DMS114 treated with DMSO at 0.1 percent for 48 hours (cell line): Measurements from ENCODE around the gene MARS1.
A peak's percentile ranks its signal among the peaks of the same experiment; 100 is the strongest.
"Not testable (repeated sequence)": the region's sequence is repeated elsewhere in the genome, so short reads cannot be mapped to it uniquely, and the experiment has no call there.

Experiments
- DNase-seq: peaks from one replicate; lab custom pipeline; 2025; ENCODE audit not compliant: unreplicated experiment; lab: John Stamatoyannopoulos, UW

The MARS1 gene

DNA sequence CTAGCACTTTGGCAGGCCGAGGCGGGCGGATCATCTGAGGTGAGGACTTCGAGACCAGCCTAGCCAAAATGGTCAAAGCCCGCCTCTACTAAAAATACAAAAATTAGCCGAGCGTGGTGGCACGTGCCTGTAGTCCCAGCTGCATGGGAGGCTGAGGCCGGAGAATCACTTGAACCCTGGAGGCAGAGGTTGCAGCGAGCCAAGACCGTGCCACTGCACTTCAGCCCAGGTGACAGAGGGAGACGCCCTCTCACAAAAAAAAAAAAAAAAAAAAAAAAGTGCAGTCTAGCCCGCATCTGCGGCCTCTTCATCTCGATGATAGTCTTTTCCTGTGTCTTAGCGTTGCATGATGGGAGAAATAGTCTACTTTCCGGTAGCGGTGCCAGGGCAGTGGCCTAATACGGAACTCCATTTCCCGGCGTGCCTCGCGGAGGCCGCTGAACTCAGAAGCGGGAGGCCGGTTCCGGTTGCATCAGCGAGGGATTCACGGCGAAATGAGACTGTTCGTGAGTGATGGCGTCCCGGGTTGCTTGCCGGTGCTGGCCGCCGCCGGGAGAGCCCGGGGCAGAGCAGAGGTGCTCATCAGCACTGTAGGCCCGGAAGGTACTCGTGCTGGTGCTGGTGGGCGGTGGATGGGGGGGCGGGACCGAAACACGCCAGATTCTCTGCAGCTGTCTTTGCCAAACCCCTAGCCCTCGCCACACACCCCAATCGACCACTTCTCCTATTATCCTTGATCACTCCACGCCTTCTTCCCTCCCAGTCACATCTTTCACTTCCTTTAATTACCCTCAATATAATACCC, at the start of gene MARS1:
Gene MARS1, plus strand, starts transcription at position 472 of the 805 bp plus-strand sequence. Its CDS starts 23 bp downstream, at position 495.
- DNase-seq: peak; percentile 98

DNA sequence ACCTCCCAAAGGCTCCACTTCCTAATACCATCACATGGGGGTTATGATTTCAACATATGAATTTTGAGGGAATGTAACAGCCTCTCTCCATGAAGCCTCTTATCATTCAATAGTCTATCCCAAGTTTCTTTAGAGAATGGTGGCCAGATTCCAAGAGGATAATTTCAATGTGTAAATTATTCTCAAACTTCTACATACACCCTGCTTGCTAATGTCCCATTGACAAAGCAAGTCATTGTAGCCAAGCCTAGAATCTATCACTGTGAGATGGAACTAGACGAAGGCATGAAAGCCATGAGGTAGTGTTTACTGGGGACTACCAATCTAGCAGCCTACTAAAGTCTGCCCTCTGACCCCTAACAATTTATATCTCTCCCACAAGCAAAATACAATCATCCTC, 49.5 kb upstream of the MARS1 start:
- DNase-seq: no peak

DNA sequence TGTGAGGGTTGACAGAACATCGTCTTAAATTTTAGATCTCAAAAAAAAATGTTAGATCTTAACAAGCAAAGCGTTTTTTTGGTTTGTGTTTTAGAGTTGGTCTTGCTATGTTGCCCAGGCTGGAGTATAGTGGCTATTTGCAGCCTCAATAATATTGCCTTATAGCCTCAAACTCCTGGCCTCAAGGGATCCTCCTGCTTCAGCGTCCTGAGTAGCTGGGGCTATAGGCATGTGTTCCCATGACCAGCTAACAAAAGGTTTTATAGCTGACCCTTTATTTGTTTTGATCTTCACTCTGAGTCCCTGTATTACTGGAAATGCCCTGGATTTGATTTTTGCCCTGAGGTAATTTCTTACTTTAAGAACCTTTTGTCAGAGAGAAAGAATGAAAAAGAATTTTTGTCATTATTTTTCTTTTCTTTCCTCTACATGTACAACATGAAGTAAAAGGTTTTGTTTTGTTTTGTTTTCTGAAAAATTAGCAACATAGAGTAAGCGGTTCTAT, 48.1 kb upstream of the MARS1 start:
- DNase-seq: no peak

DNA sequence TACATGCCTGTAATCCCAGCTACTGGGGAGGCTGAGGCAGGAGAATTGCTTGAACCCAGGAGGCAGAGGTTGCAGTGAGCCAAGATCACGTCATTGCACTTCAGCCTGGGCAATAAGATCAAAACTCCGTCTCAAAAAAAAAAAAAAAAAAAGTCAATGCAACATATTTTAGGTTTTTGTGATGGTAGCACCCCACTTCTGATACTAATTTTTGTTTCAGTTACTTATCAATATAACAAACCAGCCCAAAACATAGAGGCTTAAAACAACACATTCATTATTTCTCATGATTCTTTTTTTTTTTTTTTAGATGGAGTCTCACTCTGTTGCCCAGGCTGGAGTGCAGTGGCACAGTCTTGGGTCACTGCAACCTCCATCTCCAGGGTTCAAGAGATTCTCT, 46.5 kb upstream of the MARS1 start:
- not testable (repeated sequence) for DNase-seq

DNA sequence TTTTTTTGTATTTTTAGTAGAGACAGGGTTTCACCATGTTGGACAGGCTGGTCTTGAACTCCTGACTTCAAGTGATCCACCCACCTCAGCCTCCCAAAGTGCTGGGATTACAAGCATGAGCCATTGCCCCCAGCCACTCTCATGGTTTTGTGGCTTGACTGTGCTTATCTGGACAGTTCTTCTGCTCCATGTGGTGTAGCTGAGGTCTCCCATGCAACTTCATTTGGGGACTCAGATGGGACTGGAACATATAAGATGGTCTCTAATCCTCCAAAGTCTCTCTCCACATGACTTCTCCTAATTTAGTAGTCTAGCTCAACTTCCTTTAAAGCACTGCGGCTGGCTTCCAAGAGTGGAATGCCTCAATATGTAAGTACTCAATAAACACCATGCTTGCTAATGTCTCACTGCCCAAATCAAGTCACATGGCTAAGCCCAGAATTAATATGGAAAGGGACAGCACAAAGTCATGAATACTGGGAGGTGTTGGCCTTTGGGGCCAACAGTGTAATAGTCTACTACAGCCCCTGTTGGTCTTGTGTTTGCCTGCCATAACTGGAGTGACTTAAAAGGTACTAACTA, 45.9 kb upstream of the MARS1 start:
- DNase-seq: no peak

DNA sequence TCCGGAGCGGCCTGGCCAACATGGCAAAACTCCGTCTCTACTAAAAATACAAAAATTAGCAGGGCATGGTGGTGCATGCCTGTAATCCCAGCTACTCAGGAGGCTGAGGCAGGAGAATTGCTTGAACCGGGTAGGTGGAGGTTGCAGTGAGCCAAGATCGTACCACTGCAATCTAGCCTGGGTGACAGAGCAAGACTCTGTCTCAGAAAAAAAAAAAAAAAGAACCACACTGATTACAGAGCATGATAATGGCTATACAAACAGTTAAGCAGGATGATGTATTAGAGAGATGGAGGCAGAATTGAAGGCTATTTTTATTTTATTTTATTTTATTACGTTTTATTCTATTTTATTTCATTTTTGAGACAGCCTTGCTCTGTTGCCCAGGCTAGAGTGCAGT, 43.5 kb upstream of the MARS1 start:
- DNase-seq: not testable (repeated sequence)

DNA sequence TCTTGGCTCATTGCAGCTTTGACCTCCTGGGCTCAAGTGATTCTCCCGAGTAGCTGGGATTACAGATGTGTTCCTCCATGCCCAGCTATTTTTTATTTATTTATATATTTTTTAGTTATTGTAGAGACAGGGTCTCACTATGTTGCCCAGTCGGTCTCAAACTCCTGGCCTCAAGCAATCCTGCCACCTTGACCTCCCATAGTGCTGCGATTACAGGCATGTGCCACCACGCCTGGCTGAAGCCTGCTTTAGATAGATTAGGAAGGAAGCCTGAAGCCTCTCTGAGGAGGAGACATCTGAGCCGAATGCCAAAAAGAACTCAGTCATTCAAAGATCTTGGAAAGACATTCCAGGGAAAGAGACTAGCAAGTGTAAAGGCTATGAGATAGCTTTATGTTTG, 43.1 kb upstream of the MARS1 start:
- DNase-seq: no peak

DNA sequence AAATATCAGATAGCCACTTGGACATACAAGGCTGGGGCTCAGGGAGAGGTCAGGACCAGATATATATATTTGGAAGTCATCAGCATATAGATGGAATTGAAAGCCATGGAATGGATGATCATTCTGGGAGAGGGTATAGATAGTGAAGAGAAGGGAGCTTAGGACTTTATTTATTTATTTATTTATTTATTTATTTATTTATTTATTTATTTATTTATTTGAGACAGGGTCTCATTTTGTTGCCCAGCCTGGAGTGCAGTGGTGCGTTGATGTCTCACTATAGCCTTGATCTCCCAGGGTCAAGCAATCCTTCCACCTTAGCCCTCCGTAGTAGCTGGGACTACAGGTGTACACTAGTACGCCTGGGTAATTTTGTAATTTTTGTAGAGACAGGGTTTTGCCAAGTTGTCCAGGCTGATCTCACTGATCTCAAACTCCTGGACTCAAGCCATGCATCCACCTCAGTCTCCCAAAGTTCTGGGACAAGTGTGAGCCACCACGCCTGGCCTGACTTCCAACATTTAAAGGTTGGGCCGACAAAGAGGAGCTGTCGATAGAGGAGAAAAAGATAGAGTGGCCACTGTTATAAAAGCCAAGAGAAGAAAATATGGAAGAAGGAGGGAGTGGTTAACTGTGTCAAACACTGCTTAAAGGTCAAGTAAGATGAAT, 41.4 kb upstream of the MARS1 start:
- DNase-seq: no peak

DNA sequence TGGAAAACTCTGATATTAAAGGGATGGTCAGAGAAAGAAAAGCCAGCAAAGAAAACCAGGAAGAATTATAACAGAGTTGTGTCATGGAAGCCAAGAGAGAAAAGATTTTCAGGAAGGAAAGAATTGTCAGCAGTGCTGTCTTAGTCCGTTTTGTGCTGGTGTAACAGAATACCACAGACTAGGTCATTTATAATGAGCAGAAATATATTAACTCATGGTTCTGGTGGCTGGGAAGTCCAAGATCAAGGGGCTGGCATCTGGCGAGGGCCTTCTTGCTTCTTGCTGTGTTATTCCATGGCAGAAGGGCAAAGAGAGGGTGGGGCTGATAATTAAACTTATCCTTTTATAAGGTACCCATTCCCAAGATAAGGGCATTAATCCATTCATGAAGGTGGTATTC, 39.2 kb upstream of the MARS1 start:
- no peak for DNase-seq

DNA sequence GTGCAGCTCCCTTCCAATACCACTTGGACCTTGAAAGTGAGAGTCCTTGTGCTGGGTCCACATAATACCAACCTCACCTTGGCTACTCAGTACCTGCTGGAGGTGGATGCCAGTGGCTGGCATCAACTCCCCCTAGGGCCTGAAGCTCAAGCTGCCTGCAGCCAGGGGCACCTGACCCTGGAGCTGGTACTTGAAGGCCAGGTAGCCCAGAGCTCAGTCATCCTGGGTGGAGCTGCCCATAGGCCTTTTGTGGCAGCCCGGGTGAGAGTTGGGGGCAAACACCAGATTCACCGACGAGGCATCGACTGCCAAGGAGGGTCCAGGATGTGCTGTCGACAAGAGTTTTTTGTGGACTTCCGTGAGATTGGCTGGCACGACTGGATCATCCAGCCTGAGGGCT, 38.5 kb upstream of the MARS1 start:
- no peak for DNase-seq

DNA sequence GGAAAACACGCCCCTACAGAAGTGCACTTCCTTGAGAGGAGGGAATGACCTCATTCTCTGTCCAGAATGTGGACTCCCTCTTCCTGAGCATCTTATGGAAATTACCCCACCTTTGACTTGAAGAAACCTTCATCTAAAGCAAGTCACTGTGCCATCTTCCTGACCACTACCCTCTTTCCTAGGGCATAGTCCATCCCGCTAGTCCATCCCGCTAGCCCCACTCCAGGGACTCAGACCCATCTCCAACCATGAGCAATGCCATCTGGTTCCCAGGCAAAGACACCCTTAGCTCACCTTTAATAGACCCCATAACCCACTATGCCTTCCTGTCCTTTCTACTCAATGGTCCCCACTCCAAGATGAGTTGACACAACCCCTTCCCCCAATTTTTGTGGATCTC, 37.8 kb upstream of the MARS1 start:
- DNase-seq: no peak

DNA sequence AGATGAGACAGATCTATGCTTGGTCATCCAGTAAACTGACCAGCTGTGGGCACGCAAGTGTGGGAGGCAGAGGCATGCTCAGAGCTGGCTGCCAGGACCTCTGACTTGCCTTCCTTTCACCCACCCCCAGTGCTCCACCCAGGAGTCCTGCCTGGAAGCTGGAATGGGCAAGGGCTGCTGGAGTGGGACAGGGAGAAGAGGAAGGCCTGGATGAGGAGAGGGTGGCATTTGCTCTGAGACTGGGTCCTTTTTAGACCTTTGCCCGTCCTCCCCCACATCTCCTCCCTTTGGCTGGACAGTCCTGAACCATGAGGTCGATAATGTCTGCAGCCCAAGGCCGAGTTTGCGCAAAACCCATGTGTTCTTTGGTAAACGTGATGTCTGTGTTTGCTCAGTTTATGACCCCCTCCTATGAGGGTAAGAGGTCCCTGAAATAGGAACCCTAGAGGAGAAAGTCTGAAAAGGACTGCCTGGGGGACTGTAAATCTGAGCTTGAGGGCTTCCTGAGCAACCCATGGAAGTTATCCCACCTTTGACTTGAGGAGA, 36.6 kb upstream of the MARS1 start:
- no peak for DNase-seq

DNA sequence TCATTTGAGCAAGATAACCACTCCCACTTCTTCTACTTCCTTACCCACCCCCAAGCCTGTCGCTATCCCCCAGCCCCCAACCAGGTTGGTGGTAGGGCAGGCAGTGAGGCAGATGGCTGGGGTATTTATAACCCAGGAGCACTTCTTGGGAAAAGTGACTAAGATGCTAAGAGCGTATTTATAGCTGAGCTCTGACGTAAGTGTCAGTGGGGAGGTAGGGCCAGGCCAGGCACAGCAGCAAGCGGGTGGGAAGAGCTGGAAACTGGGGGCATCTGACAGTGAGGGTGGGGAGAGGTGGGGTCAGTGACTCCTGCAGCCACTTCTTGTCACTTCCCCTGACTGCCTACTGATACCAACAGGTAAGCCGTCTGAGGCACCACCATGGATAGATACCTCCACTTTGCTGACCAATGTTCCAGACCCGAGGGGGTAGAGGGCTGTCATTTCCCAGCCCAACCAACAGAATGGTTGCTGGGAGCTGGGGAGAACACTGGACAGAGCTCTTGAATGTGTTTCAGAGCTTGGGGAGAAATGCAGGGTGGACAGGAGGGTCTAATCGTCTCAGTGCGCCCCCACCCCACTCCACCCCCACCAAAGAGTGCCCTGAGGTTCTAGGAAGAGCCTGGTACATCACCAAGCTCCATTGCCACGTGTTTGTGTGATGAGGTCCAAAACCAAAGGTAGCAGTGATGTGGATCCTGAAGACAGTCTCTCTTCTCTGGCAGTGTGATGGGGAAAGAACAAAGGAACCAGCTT, 35.5 kb upstream of the MARS1 start:
- no peak for DNase-seq

DNA sequence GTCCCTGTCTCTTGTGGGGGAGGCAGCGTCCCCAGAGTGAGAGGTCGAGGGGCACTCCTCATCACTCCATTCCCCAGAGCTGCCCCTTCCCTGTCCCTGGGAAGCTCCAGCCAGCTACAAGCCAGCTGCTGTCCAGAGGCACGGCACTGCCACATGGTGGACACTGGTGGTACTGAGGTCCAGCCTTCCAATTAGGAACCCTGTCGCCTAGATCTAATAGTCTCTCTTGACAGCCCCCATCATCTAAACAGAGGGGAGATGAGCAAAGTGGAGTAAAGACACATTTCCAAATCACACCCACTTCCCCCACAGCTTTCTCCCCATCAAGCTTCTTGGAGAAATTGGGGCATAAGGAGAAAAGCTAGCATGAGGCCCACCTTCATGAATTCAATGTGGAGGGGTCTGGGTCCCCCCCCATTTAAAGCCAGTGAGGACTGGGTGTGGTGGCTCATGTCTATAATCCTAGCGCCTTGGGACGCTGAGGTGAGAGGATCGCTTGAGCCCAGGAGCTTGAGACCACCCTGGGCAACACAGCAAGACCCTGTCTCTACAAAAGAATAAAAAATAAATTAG, 34.8 kb upstream of the MARS1 start:
- DNase-seq: peak; percentile 75

DNA sequence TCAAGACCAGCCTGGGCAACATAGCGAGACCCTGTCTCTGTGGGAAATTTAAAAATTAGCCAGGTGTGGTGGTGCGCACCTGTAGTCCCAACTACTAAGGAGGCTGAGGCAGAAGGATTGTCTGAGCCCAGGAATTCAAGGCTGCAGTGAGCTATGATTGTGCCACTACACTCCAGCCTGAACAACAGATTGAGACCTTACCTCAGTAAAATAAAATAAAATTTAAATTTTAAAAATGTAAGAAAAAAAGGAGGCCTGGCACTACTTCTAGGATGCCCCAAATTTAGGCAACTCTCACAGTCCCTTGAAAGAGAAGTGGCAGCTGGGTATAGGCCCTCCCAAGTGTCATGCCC, 33.7 kb upstream of the MARS1 start:
- DNase-seq: no peak

DNA sequence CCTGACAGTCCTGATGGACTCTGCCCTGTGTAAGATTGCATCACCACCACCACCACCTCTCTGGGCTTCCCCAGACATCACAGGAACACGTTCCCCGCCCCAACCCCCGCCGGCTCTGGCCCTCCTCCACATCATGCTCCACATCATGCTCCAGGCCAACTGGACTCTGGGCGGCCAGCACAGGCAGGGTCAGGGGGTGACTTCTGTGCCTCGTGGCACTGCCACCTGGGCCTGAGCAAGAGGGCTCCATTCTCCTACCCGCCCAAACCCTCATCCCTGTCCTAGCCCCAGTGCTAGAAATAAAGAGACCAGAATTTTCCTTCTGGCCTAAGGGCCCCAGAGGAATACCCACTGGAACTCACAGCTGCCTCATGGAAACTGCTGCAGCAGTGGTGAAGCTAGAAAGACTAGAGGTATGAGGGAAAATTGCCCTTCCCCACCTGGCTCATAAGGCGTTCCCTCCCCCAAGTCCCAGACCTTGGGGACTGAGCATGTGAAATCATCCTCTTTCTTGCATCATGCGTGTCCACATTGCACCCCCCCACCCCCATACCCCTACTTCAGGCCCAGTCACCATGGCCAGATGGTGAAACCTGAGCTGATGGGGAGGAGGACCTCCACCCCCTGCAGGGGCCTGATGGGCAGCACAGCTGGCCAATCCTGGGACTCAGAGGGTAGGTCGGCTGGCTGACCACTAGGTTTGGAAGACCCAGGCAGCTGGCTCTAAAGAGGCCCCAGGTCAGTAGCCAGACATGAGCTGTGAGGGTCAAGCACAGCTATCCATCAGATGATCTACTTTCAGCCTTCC, 33.1 kb upstream of the MARS1 start, which contains the start of gene INHBE:
Gene INHBE, plus strand, starts transcription at position 742 of the 808 bp plus-strand sequence. CDS start 230 bp downstream, outside the sequence.
- DNase-seq: no peak

DNA sequence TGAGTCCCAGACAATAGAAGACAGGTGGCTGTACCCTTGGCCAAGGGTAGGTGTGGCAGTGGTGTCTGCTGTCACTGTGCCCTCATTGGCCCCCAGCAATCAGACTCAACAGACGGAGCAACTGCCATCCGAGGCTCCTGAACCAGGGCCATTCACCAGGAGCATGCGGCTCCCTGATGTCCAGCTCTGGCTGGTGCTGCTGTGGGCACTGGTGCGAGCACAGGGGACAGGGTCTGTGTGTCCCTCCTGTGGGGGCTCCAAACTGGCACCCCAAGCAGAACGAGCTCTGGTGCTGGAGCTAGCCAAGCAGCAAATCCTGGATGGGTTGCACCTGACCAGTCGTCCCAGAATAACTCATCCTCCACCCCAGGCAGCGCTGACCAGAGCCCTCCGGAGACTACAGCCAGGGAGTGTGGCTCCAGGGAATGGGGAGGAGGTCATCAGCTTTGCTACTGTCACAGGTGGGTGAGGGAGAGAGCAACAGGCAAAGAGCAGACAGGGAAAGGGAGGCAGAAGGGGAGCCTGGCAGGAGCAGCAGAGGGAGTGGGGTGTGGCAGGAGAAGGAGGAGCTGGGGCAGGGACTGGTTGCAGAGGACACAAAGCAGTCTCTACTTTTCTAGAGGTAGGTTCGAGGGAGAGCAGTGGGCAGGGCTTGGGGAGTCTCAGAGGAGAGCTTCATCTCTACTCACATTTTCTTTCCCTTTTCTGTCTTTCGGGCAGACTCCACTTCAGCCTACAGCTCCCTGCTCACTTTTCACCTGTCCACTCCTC, 32.3 kb upstream of the MARS1 start:
- no peak for DNase-seq

DNA sequence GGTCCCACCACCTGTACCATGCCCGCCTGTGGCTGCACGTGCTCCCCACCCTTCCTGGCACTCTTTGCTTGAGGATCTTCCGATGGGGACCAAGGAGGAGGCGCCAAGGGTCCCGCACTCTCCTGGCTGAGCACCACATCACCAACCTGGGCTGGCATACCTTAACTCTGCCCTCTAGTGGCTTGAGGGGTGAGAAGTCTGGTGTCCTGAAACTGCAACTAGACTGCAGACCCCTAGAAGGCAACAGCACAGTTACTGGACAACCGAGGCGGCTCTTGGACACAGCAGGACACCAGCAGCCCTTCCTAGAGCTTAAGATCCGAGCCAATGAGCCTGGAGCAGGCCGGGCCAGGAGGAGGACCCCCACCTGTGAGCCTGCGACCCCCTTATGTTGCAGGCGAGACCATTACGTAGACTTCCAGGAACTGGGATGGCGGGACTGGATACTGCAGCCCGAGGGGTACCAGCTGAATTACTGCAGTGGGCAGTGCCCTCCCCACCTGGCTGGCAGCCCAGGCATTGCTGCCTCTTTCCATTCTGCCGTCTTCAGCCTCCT, 31.6 kb upstream of the MARS1 start:
- peak; percentile 59 for DNase-seq
